ENCODE data around the gene CEACAM5. TPM values are rescaled to one million over a fixed set of nuclear protein-coding genes. Genes with fewer than 3 reads are reported as not detected.

CEACAM5 gene
- total RNA-seq, 2 experiments from 2014 or later: not detected

DNA sequence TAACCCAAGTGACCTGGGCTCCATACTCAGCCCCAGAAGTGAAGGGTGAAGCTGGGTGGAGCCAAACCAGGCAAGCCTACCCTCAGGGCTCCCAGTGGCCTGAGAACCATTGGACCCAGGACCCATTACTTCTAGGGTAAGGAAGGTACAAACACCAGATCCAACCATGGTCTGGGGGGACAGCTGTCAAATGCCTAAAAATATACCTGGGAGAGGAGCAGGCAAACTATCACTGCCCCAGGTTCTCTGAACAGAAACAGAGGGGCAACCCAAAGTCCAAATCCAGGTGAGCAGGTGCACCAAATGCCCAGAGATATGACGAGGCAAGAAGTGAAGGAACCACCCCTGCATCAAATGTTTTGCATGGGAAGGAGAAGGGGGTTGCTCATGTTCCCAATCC is 14.2 kb upstream of the CEACAM5 start:
- CTCF ChIA-PET: interaction anchor here (0.7 to 1.8 kb wide), 3 partner anchors 47 to 99 kb away, joined by 3 to 9 read pairs (median 5); no protein-coding TSS in a partner anchor
- Mint-ChIP-seq H3K9me3 (peaks cover 8% of the 10 kb centered on the region), H3K4me3 (no peak overlapping the region)

DNA sequence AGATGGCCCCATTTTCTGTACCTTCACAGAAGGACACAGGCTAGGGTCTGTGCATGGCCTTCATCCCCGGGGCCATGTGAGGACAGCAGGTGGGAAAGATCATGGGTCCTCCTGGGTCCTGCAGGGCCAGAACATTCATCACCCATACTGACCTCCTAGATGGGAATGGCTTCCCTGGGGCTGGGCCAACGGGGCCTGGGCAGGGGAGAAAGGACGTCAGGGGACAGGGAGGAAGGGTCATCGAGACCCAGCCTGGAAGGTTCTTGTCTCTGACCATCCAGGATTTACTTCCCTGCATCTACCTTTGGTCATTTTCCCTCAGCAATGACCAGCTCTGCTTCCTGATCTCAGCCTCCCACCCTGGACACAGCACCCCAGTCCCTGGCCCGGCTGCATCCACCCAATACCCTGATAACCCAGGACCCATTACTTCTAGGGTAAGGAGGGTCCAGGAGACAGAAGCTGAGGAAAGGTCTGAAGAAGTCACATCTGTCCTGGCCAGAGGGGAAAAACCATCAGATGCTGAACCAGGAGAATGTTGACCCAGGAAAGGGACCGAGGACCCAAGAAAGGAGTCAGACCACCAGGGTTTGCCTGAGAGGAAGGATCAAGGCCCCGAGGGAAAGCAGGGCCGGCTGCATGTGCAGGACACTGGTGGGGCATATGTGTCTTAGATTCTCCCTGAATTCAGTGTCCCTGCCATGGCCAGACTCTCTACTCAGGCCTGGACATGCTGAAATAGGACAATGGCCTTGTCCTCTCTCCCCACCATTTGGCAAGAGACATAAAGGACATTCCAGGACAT is 13.4 kb upstream of the CEACAM5 start:
- CTCF ChIA-PET: interaction anchor here (0.5 to 1.7 kb wide), 3 partner anchors 11 to 77 kb away, joined by 4 to 7 read pairs (median 4); no protein-coding TSS in a partner anchor
- intact Hi-C loops (cut with micrococcal nuclease): loop anchor here (5.0 kb wide), 1 partner anchor 53 kb away; no protein-coding TSS in a partner anchor

More for the DNA sequence above, 14.2 kb upstream of the CEACAM5 start:
- intact Hi-C loops (cut with micrococcal nuclease): loop anchor here (5.0 kb wide), 1 partner anchor 52 kb away; no protein-coding TSS in a partner anchor
- Mint-ChIP-seq H3K27ac (no peak overlapping the region), H3K36me3 (ENCODE audit: low read depth) (no peaks in the 10 kb centered on the region), H3K4me1 (ENCODE audit: low read depth) (no peaks in the 10 kb centered on the region), H3K27me3 (ENCODE audit: low read depth) (peaks cover 24% of the 10 kb centered on the region)
- DNase-seq: no peak

DNA sequence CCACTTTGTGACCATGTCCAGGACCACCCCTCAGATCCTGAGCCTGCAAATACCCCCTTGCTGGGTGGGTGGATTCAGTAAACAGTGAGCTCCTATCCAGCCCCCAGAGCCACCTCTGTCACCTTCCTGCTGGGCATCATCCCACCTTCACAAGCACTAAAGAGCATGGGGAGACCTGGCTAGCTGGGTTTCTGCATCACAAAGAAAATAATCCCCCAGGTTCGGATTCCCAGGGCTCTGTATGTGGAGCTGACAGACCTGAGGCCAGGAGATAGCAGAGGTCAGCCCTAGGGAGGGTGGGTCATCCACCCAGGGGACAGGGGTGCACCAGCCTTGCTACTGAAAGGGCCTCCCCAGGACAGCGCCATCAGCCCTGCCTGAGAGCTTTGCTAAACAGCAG is 12.7 kb upstream of the CEACAM5 start:
- DNase-seq: no peak
- Mint-ChIP-seq H3K4me3 (no peak overlapping the region), H3K27ac (no peak overlapping the region), H3K27me3 (ENCODE audit: low read depth) (peaks cover 24% of the 10 kb centered on the region), H3K36me3 (ENCODE audit: low read depth) (no peaks in the 10 kb centered on the region), H3K4me1 (ENCODE audit: low read depth) (no peaks in the 10 kb centered on the region), H3K9me3 (peaks cover 8% of the 10 kb centered on the region)
- CTCF ChIA-PET: interaction anchor here (0.6 to 1.7 kb wide), 4 partner anchors 10 to 141 kb away, joined by 3 to 7 read pairs (median 4); no protein-coding TSS in a partner anchor
- intact Hi-C loops (cut with micrococcal nuclease): no loop called here

More for the DNA sequence above, 13.4 kb upstream of the CEACAM5 start:
- no peaks in the 10 kb centered on the region for H3K36me3 Mint-ChIP-seq (ENCODE audit: low read depth)
- no peak overlapping the region for H3K4me3 Mint-ChIP-seq
- no peak for DNase-seq
- H3K9me3 Mint-ChIP-seq: peaks cover 8% of the 10 kb centered on the region
- no peak overlapping the region for H3K27ac Mint-ChIP-seq
- no peaks in the 10 kb centered on the region for H3K4me1 Mint-ChIP-seq (ENCODE audit: low read depth)
- peaks cover 24% of the 10 kb centered on the region for H3K27me3 Mint-ChIP-seq (ENCODE audit: low read depth)

DNA sequence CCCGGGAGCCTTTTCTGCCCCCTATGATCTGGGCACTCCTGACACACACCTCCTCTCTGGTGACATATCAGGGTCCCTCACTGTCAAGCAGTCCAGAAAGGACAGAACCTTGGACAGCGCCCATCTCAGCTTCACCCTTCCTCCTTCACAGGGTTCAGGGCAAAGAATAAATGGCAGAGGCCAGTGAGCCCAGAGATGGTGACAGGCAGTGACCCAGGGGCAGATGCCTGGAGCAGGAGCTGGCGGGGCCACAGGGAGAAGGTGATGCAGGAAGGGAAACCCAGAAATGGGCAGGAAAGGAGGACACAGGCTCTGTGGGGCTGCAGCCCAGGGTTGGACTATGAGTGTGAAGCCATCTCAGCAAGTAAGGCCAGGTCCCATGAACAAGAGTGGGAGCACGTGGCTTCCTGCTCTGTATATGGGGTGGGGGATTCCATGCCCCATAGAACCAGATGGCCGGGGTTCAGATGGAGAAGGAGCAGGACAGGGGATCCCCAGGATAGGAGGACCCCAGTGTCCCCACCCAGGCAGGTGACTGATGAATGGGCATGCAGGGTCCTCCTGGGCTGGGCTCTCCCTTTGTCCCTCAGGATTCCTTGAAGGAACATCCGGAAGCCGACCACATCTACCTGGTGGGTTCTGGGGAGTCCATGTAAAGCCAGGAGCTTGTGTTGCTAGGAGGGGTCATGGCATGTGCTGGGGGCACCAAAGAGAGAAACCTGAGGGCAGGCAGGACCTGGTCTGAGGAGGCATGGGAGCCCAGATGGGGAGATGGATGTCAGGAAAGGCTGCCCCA is 11.8 kb upstream of the CEACAM5 start:
- peak; percentile 52 for DNase-seq
- intact Hi-C loops (cut with micrococcal nuclease): no loop called here
- Mint-ChIP-seq H3K4me3 (no peak overlapping the region), H3K36me3 (ENCODE audit: low read depth) (no peaks in the 10 kb centered on the region), H3K27me3 (ENCODE audit: low read depth) (peaks cover 17% of the 10 kb centered on the region), H3K4me1 (ENCODE audit: low read depth) (no peaks in the 10 kb centered on the region), H3K27ac (no peak overlapping the region), H3K9me3 (peaks cover 8% of the 10 kb centered on the region)
- CTCF ChIA-PET: interaction anchor here (0.6 to 1.7 kb wide), 5 partner anchors 10 to 140 kb away, joined by 3 to 7 read pairs (median 4); no protein-coding TSS in a partner anchor

DNA sequence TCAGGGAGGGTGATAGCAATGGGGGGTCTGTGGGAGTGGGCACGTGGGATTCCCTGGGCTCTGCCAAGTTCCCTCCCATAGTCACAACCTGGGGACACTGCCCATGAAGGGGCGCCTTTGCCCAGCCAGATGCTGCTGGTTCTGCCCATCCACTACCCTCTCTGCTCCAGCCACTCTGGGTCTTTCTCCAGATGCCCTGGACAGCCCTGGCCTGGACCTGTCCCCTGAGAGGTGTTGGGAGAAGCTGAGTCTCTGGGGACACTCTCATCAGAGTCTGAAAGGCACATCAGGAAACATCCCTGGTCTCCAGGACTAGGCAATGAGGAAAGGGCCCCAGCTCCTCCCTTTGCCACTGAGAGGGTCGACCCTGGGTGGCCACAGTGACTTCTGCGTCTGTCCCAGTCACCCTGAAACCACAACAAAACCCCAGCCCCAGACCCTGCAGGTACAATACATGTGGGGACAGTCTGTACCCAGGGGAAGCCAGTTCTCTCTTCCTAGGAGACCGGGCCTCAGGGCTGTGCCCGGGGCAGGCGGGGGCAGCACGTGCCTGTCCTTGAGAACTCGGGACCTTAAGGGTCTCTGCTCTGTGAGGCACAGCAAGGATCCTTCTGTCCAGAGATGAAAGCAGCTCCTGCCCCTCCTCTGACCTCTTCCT is 11.1 kb upstream of the CEACAM5 start:
- H3K4me1 Mint-ChIP-seq (ENCODE audit: low read depth): no peaks in the 10 kb centered on the region
- H3K9me3 Mint-ChIP-seq: peaks cover 8% of the 10 kb centered on the region
- CTCF ChIA-PET: interaction anchor here (0.6 to 1.5 kb wide), 3 partner anchors 10 to 57 kb away, joined by 3 to 4 read pairs (median 3); no protein-coding TSS in a partner anchor
- no peak overlapping the region for H3K27ac Mint-ChIP-seq
- no peak for DNase-seq
- intact Hi-C loops (cut with micrococcal nuclease): no loop called here
- H3K27me3 Mint-ChIP-seq (ENCODE audit: low read depth): peaks cover 14% of the 10 kb centered on the region
- no peak overlapping the region for H3K4me3 Mint-ChIP-seq
- no peaks in the 10 kb centered on the region for H3K36me3 Mint-ChIP-seq (ENCODE audit: low read depth)

DNA sequence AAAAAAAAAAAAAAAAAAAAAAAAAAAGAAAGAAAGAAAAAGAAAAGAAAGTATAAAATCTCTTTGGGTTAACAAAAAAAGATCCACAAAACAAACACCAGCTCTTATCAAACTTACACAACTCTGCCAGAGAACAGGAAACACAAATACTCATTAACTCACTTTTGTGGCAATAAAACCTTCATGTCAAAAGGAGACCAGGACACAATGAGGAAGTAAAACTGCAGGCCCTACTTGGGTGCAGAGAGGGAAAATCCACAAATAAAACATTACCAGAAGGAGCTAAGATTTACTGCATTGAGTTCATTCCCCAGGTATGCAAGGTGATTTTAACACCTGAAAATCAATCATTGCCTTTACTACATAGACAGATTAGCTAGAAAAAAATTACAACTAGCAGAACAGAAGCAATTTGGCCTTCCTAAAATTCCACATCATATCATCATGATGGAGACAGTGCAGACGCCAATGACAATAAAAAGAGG is 9.6 kb upstream of the CEACAM5 start:
- Mint-ChIP-seq H3K4me3 (no peak overlapping the region), H3K27me3 (ENCODE audit: low read depth) (peaks cover 9% of the 10 kb centered on the region), H3K27ac (no peak overlapping the region), H3K4me1 (ENCODE audit: low read depth) (no peaks in the 10 kb centered on the region), H3K9me3 (no peaks in the 10 kb centered on the region), H3K36me3 (ENCODE audit: low read depth) (no peaks in the 10 kb centered on the region)
- intact Hi-C loops (cut with micrococcal nuclease): no loop called here
- DNase-seq: no peak
- CTCF ChIA-PET: interaction anchor here (0.6 to 0.8 kb wide), 3 partner anchors 52 to 336 kb away, joined by 3 read pairs; no protein-coding TSS in a partner anchor

DNA sequence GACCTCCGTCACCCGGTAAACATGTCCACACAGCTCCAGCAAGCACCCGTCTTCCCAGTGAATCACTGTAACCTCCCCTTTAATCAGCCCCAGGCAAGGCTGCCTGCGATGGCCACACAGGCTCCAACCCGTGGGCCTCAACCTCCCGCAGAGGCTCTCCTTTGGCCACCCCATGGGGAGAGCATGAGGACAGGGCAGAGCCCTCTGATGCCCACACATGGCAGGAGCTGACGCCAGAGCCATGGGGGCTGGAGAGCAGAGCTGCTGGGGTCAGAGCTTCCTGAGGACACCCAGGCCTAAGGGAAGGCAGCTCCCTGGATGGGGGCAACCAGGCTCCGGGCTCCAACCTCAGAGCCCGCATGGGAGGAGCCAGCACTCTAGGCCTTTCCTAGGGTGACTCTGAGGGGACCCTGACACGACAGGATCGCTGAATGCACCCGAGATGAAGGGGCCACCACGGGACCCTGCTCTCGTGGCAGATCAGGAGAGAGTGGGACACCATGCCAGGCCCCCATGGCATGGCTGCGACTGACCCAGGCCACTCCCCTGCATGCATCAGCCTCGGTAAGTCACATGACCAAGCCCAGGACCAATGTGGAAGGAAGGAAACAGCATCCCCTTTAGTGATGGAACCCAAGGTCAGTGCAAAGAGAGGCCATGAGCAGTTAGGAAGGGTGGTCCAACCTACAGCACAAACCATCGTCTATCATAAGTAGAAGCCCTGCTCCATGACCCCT is 9.0 kb upstream of the CEACAM5 start:
- CTCF ChIA-PET: interaction anchor here (0.6 to 4.8 kb wide), 5 partner anchors 53 to 335 kb away, joined by 3 to 17 read pairs (median 3); no protein-coding TSS in a partner anchor
- no peaks in the 10 kb centered on the region for H3K4me1 Mint-ChIP-seq (ENCODE audit: low read depth)
- peaks cover 9% of the 10 kb centered on the region for H3K27me3 Mint-ChIP-seq (ENCODE audit: low read depth)
- DNase-seq: no peak
- H3K4me3 Mint-ChIP-seq: no peak overlapping the region
- intact Hi-C loops (cut with micrococcal nuclease): no loop called here
- H3K27ac Mint-ChIP-seq: no peak overlapping the region
- H3K36me3 Mint-ChIP-seq (ENCODE audit: low read depth): no peaks in the 10 kb centered on the region
- H3K9me3 Mint-ChIP-seq: no peaks in the 10 kb centered on the region

DNA sequence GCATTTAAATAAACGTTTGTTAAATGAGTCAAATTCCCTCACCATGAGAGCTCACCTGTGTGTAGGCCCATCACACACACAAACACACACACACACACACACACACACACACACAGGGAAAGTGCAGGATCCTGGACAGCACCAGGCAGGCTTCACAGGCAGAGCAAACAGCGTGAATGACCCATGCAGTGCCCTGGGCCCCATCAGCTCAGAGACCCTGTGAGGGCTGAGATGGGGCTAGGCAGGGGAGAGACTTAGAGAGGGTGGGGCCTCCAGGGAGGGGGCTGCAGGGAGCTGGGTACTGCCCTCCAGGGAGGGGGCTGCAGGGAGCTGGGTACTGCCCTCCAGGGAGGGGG is 8.5 kb upstream of the CEACAM5 start:
- Mint-ChIP-seq H3K27me3 (ENCODE audit: low read depth) (peaks cover 11% of the 10 kb centered on the region), H3K4me3 (no peak overlapping the region), H3K9me3 (no peaks in the 10 kb centered on the region), H3K27ac (no peak overlapping the region), H3K36me3 (ENCODE audit: low read depth) (no peaks in the 10 kb centered on the region), H3K4me1 (ENCODE audit: low read depth) (no peaks in the 10 kb centered on the region)
- intact Hi-C loops (cut with micrococcal nuclease): no loop called here
- no peak for DNase-seq
- CTCF ChIA-PET: interaction anchor here (0.5 to 4.8 kb wide), 3 partner anchors 13 to 59 kb away, joined by 3 to 17 read pairs (median 4); no protein-coding TSS in a partner anchor

DNA sequence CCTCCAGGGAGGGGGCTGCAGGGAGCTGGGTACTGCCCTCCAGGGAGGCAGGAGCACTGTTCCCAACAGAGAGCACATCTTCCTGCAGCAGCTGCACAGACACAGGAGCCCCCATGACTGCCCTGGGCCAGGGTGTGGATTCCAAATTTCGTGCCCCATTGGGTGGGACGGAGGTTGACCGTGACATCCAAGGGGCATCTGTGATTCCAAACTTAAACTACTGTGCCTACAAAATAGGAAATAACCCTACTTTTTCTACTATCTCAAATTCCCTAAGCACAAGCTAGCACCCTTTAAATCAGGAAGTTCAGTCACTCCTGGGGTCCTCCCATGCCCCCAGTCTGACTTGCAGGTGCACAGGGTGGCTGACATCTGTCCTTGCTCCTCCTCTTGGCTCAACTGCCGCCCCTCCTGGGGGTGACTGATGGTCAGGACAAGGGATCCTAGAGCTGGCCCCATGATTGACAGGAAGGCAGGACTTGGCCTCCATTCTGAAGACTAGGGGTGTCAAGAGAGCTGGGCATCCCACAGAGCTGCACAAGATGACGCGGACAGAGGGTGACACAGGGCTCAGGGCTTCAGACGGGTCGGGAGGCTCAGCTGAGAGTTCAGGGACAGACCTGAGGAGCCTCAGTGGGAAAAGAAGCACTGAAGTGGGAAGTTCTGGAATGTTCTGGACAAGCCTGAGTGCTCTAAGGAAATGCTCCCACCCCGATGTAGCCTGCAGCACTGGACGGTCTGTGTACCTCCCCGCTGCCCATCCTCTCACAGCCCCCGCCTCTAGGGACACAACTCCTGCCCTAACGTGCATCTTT is 7.8 kb upstream of the CEACAM5 start:
- H3K36me3 Mint-ChIP-seq (ENCODE audit: low read depth): no peaks in the 10 kb centered on the region
- no peak overlapping the region for H3K4me3 Mint-ChIP-seq
- H3K27ac Mint-ChIP-seq: no peak overlapping the region
- H3K27me3 Mint-ChIP-seq (ENCODE audit: low read depth): peaks cover 15% of the 10 kb centered on the region
- no peaks in the 10 kb centered on the region for H3K4me1 Mint-ChIP-seq (ENCODE audit: low read depth)
- CTCF ChIA-PET: interaction anchor here (0.5 to 4.8 kb wide), 5 partner anchors 9 to 62 kb away, joined by 3 to 17 read pairs (median 4); no protein-coding TSS in a partner anchor
- DNase-seq: no peak
- intact Hi-C loops (cut with micrococcal nuclease): no loop called here
- no peaks in the 10 kb centered on the region for H3K9me3 Mint-ChIP-seq

DNA sequence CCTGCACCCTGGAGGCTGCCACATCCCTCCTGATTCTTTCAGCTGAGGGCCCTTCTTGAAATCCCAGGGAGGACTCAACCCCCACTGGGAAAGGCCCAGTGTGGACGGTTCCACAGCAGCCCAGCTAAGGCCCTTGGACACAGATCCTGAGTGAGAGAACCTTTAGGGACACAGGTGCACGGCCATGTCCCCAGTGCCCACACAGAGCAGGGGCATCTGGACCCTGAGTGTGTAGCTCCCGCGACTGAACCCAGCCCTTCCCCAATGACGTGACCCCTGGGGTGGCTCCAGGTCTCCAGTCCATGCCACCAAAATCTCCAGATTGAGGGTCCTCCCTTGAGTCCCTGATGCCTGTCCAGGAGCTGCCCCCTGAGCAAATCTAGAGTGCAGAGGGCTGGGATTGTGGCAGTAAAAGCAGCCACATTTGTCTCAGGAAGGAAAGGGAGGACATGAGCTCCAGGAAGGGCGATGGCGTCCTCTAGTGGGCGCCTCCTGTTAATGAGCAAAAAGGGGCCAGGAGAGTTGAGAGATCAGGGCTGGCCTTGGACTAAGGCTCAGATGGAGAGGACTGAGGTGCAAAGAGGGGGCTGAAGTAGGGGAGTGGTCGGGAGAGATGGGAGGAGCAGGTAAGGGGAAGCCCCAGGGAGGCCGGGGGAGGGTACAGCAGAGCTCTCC is 6.9 kb upstream of the CEACAM5 start:
- H3K4me1 Mint-ChIP-seq (ENCODE audit: low read depth): no peaks in the 10 kb centered on the region
- intact Hi-C loops (cut with micrococcal nuclease): no loop called here
- CTCF ChIA-PET: interaction anchor here (0.8 to 4.8 kb wide), 5 partner anchors 10 to 63 kb away, joined by 3 to 17 read pairs (median 5); no protein-coding TSS in a partner anchor
- H3K9me3 Mint-ChIP-seq: no peaks in the 10 kb centered on the region
- no peaks in the 10 kb centered on the region for H3K36me3 Mint-ChIP-seq (ENCODE audit: low read depth)
- peaks cover 18% of the 10 kb centered on the region for H3K27me3 Mint-ChIP-seq (ENCODE audit: low read depth)
- H3K4me3 Mint-ChIP-seq: no peak overlapping the region
- peak; percentile 23 for DNase-seq
- no peak overlapping the region for H3K27ac Mint-ChIP-seq
